GM21717 (cell line): Measurements from ENCODE around the gene PPP4R4.
"Not testable (repeated sequence)": the region's sequence is repeated elsewhere in the genome, so short reads cannot be mapped to it uniquely, and the experiment has no call there.

Experiments used
- ATAC-seq: cut with Tn5 transposase; IDR thresholded peaks from one replicate; pipeline ENCODE4 v1.9.1; 2021; ENCODE audit warnings: mild to moderate bottlenecking, moderate library complexity; ENCODE audit not compliant: unreplicated experiment

The PPP4R4 gene

GRCh38 chr14:94268582-94268981 is 94.5 kb downstream of the PPP4R4 start:
- ATAC-seq, result not testable (repeated sequence)

GRCh38 chr14:94269156-94269555 is 95.0 kb downstream of the PPP4R4 start:
- ATAC-seq, result no peak

GRCh38 chr14:94276898-94277561 is 102.9 kb downstream of the PPP4R4 start:
- not testable (repeated sequence) for ATAC-seq

GRCh38 chr14:94278731-94279130 is 104.6 kb downstream of the PPP4R4 start:
- no peak for ATAC-seq

GRCh38 chr14:94282991-94283723 is 109.0 kb downstream of the PPP4R4 start:
- no peak for ATAC-seq

GRCh38 chr14:94284221-94284620 is 110.1 kb downstream of the PPP4R4 start:
- ATAC-seq, result no peak

GRCh38 chr14:94285158-94285557 is 111.0 kb downstream of the PPP4R4 start:
- ATAC-seq, result no peak

- ATAC-seq, result no peak
Observed at GRCh38 chr14:94288610-94289465, 114.7 kb downstream of the PPP4R4 start.

- ATAC-seq, result no peak
Observed at GRCh38 chr14:94290197-94290596, 116.1 kb downstream of the PPP4R4 start.

GRCh38 chr14:94291159-94291905 is 117.2 kb downstream of the PPP4R4 start:
- no peak for ATAC-seq

- ATAC-seq, result no peak
Observed at GRCh38 chr14:94291906-94292525, 117.9 kb downstream of the PPP4R4 start.

GRCh38 chr14:94292526-94292871 is 118.4 kb downstream of the PPP4R4 start:
- no peak for ATAC-seq

- no peak for ATAC-seq
Observed at GRCh38 chr14:94292872-94293577, 118.9 kb downstream of the PPP4R4 start, which contains the start of gene SERPINA10. Gene SERPINA10 (minus strand): TSS chr14:94293268. CDS start chr14:94290593, 2,675 bp downstream.

GRCh38 chr14:94293578-94293924 is 119.4 kb downstream of the PPP4R4 start:
- no peak for ATAC-seq

GRCh38 chr14:94295360-94296180 is 121.4 kb downstream of the PPP4R4 start:
- no peak for ATAC-seq

- not testable (repeated sequence) for ATAC-seq
Observed at GRCh38 chr14:94296181-94296545, 122.0 kb downstream of the PPP4R4 start.

- ATAC-seq, result no peak
Observed at GRCh38 chr14:94298130-94298529, 124.0 kb downstream of the PPP4R4 start.

GRCh38 chr14:94303111-94303510 is 129.0 kb downstream of the PPP4R4 start:
- no peak for ATAC-seq

- ATAC-seq, result no peak
Observed at GRCh38 chr14:94304243-94304642, 130.1 kb downstream of the PPP4R4 start.
